Measurements from ENCODE around the gene CCL25.

DNA sequence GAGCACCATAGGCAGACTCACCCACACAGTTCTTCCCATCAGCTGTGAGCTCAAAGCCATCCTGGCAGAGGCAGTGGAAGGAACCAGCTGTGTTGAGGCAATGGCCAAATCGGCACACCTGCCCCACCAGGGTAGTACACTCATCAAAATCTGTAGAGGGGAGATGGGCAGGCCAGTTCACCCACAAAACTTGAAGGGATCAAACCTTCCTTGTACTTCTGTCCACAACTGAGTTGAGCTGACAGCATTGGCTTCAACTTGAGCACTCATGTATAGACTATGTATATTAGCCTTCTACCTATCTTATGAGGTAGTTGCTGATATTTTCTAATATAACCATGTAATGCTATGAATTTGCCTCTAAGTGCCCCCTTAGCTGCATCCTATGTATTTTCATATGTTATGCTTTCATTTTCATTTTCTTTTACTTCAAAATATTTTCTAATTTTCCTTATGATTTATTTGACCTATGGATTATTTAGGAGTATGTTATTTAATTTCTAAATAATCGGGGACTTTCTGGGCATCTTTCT is 42.9 kb downstream of the CCL25 start:
- TF ChIP-seq, protein P1, sequence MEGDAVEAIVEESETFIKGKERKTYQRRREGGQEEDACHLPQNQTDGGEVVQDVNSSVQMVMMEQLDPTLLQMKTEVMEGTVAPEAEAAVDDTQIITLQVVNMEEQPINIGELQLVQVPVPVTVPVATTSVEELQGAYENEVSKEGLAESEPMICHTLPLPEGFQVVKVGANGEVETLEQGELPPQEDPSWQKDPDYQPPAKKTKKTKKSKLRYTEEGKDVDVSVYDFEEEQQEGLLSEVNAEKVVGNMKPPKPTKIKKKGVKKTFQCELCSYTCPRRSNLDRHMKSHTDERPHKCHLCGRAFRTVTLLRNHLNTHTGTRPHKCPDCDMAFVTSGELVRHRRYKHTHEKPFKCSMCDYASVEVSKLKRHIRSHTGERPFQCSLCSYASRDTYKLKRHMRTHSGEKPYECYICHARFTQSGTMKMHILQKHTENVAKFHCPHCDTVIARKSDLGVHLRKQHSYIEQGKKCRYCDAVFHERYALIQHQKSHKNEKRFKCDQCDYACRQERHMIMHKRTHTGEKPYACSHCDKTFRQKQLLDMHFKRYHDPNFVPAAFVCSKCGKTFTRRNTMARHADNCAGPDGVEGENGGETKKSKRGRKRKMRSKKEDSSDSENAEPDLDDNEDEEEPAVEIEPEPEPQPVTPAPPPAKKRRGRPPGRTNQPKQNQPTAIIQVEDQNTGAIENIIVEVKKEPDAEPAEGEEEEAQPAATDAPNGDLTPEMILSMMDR (IDR thresholded peaks at IDR 0.05) = no peak
- TF ChIP-seq POLR2A (IDR thresholded peaks at IDR 0.05; ENCODE audit: low read depth) (no peak), POLR2AphosphoS5 (IDR thresholded peaks at IDR 0.05) (no peak), EP300 (IDR thresholded peaks at IDR 0.05) (no peak)
